GM06990 (cell line): ENCODE data around the gene CMTR1.

Experiments
- DNase-seq: peaks from one replicate; pipeline ENCODE4 v3.0.0-alpha.2; 2011; ENCODE audit not compliant: insufficient read length; ENCODE audit errors: extremely low read depth
- H3K27me3 ChIP-seq: replicated peaks from 2 replicates; pipeline ENCODE4 v1.6.0; 2011; ENCODE audit warnings: low read length; ENCODE audit not compliant: control insufficient read depth, insufficient read depth
- H3K36me3 ChIP-seq: 2 replicates; pipeline ENCODE4 v1.5.1; 2011; ENCODE audit warnings: low read length; ENCODE audit not compliant: control insufficient read depth, insufficient read depth
- H3K4me3 ChIP-seq: replicated peaks from 2 replicates; pipeline ENCODE4 v1.5.1; 2011; ENCODE audit warnings: low read depth, mild to moderate bottlenecking, control low read depth, low read length
- CTCF ChIP-seq: IDR thresholded peaks from 2 replicates; pipeline ENCODE4 v1.5.1; 2011; ENCODE audit warnings: low read length, control low read depth, mild to moderate bottlenecking, inconsistent platforms; ENCODE audit not compliant: insufficient read depth, poor library complexity, severe bottlenecking

The CMTR1 gene

DNA sequence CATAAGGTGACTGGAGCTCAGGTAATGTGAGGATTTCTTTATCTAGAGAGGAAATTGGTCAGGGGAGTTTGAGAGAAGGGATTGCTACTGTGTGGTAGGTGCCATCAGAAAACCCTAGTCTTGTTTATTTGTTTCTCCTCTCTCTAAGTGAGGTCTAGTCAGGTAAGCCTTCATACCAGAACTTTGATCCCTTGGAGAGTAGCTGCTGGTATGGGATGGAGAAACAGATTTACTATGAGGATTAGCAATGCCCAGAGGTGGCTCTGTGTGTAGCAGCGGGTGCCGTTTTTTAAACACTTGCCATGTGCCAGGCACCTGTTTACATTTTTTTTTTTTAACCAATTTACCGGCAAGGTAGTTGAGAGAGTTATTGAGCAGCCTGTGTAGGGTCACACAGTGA is 19.5 kb downstream of the CMTR1 start:
- H3K4me3 ChIP-seq = no peak overlapping the region
- no peak for DNase-seq
- no peak for TF ChIP-seq CTCF
- no peaks in the 10 kb centered on the region for H3K27me3 ChIP-seq
- H3K36me3 ChIP-seq = peaks cover 29% of the 10 kb centered on the region

DNA sequence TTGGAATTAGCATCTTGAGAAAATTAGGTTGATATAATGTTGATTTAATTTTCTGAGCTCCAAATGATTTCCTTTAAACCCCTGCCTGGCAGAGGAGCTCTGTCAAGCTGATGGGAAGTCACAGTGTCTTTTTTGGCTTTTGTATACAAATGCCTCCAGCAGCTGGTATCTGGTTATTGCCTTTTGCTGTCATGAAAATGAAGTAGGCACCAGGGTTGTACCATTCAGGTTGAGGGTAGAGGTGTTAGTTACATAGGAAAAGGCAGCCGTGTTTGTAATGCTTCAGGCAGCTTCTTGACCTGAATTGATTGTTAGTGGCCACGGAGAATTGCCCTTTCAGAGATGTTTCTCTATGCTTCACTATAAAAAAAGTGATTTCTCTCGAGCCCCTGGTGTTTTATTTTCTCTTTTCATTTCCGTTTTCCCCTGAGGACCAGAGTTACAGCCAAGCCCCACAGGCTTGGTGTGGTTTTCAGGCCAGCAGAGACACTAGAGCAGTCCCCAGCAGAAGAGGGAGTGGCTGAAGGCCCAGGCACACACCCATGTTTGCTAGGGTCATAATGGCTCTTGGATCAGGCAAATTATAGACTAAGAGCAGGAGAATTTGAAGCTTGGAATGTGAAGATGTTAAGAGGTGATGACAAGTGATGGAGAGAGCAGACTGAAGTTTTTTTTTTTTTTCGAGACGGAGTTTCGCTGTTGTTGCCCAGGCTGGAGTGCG is 21.6 kb downstream of the CMTR1 start:
- H3K4me3 ChIP-seq = no peak overlapping the region
- no peak for TF ChIP-seq CTCF
- no peaks in the 10 kb centered on the region for H3K27me3 ChIP-seq
- no peak for DNase-seq
- H3K36me3 ChIP-seq = peaks cover 34% of the 10 kb centered on the region

- TF ChIP-seq CTCF = no peak
- no peak for DNase-seq
- peaks cover 45% of the 10 kb centered on the region for H3K36me3 ChIP-seq
- no peaks in the 10 kb centered on the region for H3K27me3 ChIP-seq
- no peak overlapping the region for H3K4me3 ChIP-seq
Observed at GRCh38 chr6:37456126-37456525, 23.1 kb downstream of the CMTR1 start.

GRCh38 chr6:37456816-37457560 is 24.0 kb downstream of the CMTR1 start:
- Histone ChIP-seq H3K36me3 (peaks cover 42% of the 10 kb centered on the region), H3K4me3 (no peak overlapping the region), H3K27me3 (no peaks in the 10 kb centered on the region)
- no peak for DNase-seq
- no peak for TF ChIP-seq CTCF

- no peaks in the 10 kb centered on the region for H3K27me3 ChIP-seq
- TF ChIP-seq CTCF = no peak
- DNase-seq = no peak
- H3K36me3 ChIP-seq = peaks cover 47% of the 10 kb centered on the region
- H3K4me3 ChIP-seq = no peak overlapping the region
Observed at GRCh38 chr6:37459981-37460800, 27.2 kb downstream of the CMTR1 start.
